Measurements from ENCODE around the gene RIMS4.

DNA sequence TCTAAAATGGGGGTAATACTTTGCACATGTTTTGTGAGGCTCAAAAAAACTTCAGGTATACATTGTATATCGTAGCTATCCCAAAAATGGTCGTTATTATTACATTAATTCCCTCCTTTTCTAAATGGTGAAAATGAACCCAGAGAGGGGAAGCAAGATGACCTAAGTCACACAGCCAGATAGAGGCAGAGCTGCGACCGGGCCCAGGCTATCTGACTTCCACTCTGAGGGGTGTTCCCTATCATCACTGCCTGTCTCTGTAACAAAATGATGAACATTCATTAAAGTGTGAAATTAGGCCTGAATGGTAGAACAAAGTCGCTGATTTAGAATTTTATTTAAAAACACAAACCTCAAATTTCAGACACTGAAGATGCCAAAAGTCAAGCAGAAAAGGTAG lies 29.1 kb upstream of the RIMS4 start:
- TF ChIP-seq, protein P1, sequence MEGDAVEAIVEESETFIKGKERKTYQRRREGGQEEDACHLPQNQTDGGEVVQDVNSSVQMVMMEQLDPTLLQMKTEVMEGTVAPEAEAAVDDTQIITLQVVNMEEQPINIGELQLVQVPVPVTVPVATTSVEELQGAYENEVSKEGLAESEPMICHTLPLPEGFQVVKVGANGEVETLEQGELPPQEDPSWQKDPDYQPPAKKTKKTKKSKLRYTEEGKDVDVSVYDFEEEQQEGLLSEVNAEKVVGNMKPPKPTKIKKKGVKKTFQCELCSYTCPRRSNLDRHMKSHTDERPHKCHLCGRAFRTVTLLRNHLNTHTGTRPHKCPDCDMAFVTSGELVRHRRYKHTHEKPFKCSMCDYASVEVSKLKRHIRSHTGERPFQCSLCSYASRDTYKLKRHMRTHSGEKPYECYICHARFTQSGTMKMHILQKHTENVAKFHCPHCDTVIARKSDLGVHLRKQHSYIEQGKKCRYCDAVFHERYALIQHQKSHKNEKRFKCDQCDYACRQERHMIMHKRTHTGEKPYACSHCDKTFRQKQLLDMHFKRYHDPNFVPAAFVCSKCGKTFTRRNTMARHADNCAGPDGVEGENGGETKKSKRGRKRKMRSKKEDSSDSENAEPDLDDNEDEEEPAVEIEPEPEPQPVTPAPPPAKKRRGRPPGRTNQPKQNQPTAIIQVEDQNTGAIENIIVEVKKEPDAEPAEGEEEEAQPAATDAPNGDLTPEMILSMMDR (IDR thresholded peaks at IDR 0.05; ENCODE audit: low read length), result no peak
- no peak for TF ChIP-seq EZH2 (IDR thresholded peaks at IDR 0.05; ENCODE audit: borderline replicate concordance, low read length)

All from OCI-LY1 (cell line).